Measurements from ENCODE around the gene GLIS1.

GRCh38 chr1:53535226-53535625 lies 203.7 kb downstream of the GLIS1 start:
- TF ChIP-seq CTCF (IDR thresholded peaks at IDR 0.05 in 4 of 5, conservative IDR thresholded peaks at IDR 0.05 in 1 of 5) (no peak), POLR2A (IDR thresholded peaks at IDR 0.05) (no peak)
